ENCODE data around the gene PPP3CA.

PPP3CA gene

GRCh38 chr4:101175896-101176676 is 171.2 kb downstream of the PPP3CA start:
- Histone ChIP-seq H3K9me3 (ENCODE audit: control insufficient read depth, low read length) (no peaks in the 10 kb centered on the region), H3K27ac (no peak overlapping the region), H3K4me3 (ENCODE audit: low read depth, low read length) (no peak overlapping the region), H3K4me1 (no peaks in the 10 kb centered on the region), H2AFZ (no peak overlapping the region), H3K36me3 (ENCODE audit: control insufficient read depth, insufficient read depth, low read length) (no peaks in the 10 kb centered on the region), H3K27me3 (ENCODE audit: control insufficient read depth, insufficient read depth, low read length) (no peaks in the 10 kb centered on the region), H3K79me2 (no peaks in the 10 kb centered on the region), H3K4me2 (ENCODE audit: low read length) (no peak overlapping the region), H3K9ac (no peak overlapping the region)
- TF ChIP-seq CTCF (IDR thresholded peaks at IDR 0.05): no peak

GRCh38 chr4:101174679-101175345 is 172.5 kb downstream of the PPP3CA start:
- Histone ChIP-seq H3K27ac (no peak overlapping the region), H3K4me2 (ENCODE audit: low read length) (no peak overlapping the region), H2AFZ (no peak overlapping the region), H3K36me3 (ENCODE audit: control insufficient read depth, insufficient read depth, low read length) (no peaks in the 10 kb centered on the region), H3K4me1 (no peaks in the 10 kb centered on the region), H3K4me3 (ENCODE audit: low read depth, low read length) (no peak overlapping the region), H3K9me3 (ENCODE audit: control insufficient read depth, low read length) (no peaks in the 10 kb centered on the region), H3K79me2 (no peaks in the 10 kb centered on the region), H3K27me3 (ENCODE audit: control insufficient read depth, insufficient read depth, low read length) (no peaks in the 10 kb centered on the region), H3K9ac (no peak overlapping the region)
- TF ChIP-seq CTCF (IDR thresholded peaks at IDR 0.05): no peak

GRCh38 chr4:101172369-101172768 is 175.0 kb downstream of the PPP3CA start:
- Histone ChIP-seq H3K4me2 (ENCODE audit: low read length) (no peak overlapping the region), H3K9me3 (ENCODE audit: control insufficient read depth, low read length) (no peaks in the 10 kb centered on the region), H3K4me1 (no peaks in the 10 kb centered on the region), H3K27ac (no peak overlapping the region), H3K4me3 (ENCODE audit: low read depth, low read length) (no peak overlapping the region), H3K79me2 (no peaks in the 10 kb centered on the region), H3K27me3 (ENCODE audit: control insufficient read depth, insufficient read depth, low read length) (no peaks in the 10 kb centered on the region), H3K36me3 (ENCODE audit: control insufficient read depth, insufficient read depth, low read length) (no peaks in the 10 kb centered on the region), H2AFZ (no peak overlapping the region), H3K9ac (no peak overlapping the region)
- no peak for TF ChIP-seq CTCF (IDR thresholded peaks at IDR 0.05)

- Histone ChIP-seq H3K9ac (no peak overlapping the region), H3K4me1 (no peaks in the 10 kb centered on the region), H3K9me3 (ENCODE audit: control insufficient read depth, low read length) (no peaks in the 10 kb centered on the region), H2AFZ (no peak overlapping the region), H3K27me3 (ENCODE audit: control insufficient read depth, insufficient read depth, low read length) (no peaks in the 10 kb centered on the region), H3K36me3 (ENCODE audit: control insufficient read depth, insufficient read depth, low read length) (no peaks in the 10 kb centered on the region), H3K4me2 (ENCODE audit: low read length) (no peak overlapping the region), H3K79me2 (no peaks in the 10 kb centered on the region), H3K27ac (no peak overlapping the region), H3K4me3 (ENCODE audit: low read depth, low read length) (no peak overlapping the region)
- TF ChIP-seq CTCF (IDR thresholded peaks at IDR 0.05): no peak
Observed at GRCh38 chr4:101171747-101172146, 175.6 kb downstream of the PPP3CA start.
